ENCODE measurements around the gene ARL15.

The ARL15 gene

GRCh38 chr5:54221135-54221534 lies 89.2 kb downstream of the ARL15 start:
- H4K20me1 ChIP-seq (ENCODE audit: insufficient read depth, low read length): no peaks in the 10 kb centered on the region
- TF ChIP-seq EZH2phosphoT487 (IDR thresholded peaks at IDR 0.05; ENCODE audit: low read depth) (no peak), CTCF (IDR thresholded peaks at IDR 0.05; ENCODE audit: low read depth, low read length) (no peak)

GRCh38 chr5:54220230-54221040 lies 89.9 kb downstream of the ARL15 start:
- no peaks in the 10 kb centered on the region for H3K79me2 ChIP-seq (ENCODE audit: low read length)
- H3K9ac ChIP-seq (ENCODE audit: low read length): no peak overlapping the region
- TF ChIP-seq EZH2phosphoT487 (IDR thresholded peaks at IDR 0.05; ENCODE audit: low read depth): no peak
- TF ChIP-seq CTCF (IDR thresholded peaks at IDR 0.05; ENCODE audit: low read depth, low read length): no peak
- H3K36me3 ChIP-seq (replicated peaks; ENCODE audit: low read depth, low read length): no peaks in the 10 kb centered on the region
- H3K27me3 ChIP-seq (ENCODE audit: low read depth, low read length): no peaks in the 10 kb centered on the region
- H3K4me3 ChIP-seq (ENCODE audit: low read length): no peak overlapping the region
- H3K4me2 ChIP-seq (ENCODE audit: low read length): no peak overlapping the region
- H3K27ac ChIP-seq (ENCODE audit: low read length): no peak overlapping the region
- H2AFZ ChIP-seq (ENCODE audit: low read depth, low read length): no peak overlapping the region
- H4K20me1 ChIP-seq (ENCODE audit: insufficient read depth, low read length): no peaks in the 10 kb centered on the region
- H3K9me3 ChIP-seq (ENCODE audit: insufficient read depth, low read length): no peaks in the 10 kb centered on the region
- no peaks in the 10 kb centered on the region for H3K4me1 ChIP-seq (ENCODE audit: low read length)

More at GRCh38 chr5:54221135-54221534, 89.2 kb downstream of the ARL15 start:
- H2AFZ ChIP-seq (ENCODE audit: low read depth, low read length): no peak overlapping the region
- H3K4me1 ChIP-seq (ENCODE audit: low read length): no peaks in the 10 kb centered on the region
- no peak overlapping the region for H3K4me3 ChIP-seq (ENCODE audit: low read length)
- H3K27me3 ChIP-seq (ENCODE audit: low read depth, low read length): no peaks in the 10 kb centered on the region
- no peak overlapping the region for H3K27ac ChIP-seq (ENCODE audit: low read length)
- H3K9ac ChIP-seq (ENCODE audit: low read length): no peak overlapping the region
- H3K9me3 ChIP-seq (ENCODE audit: insufficient read depth, low read length): no peaks in the 10 kb centered on the region
- no peaks in the 10 kb centered on the region for H3K79me2 ChIP-seq (ENCODE audit: low read length)
- no peaks in the 10 kb centered on the region for H3K36me3 ChIP-seq (replicated peaks; ENCODE audit: low read depth, low read length)
- H3K4me2 ChIP-seq (ENCODE audit: low read length): no peak overlapping the region

GRCh38 chr5:54217826-54218503 lies 92.4 kb downstream of the ARL15 start:
- H3K4me2 ChIP-seq (ENCODE audit: low read length): no peak overlapping the region
- H3K79me2 ChIP-seq (ENCODE audit: low read length): no peaks in the 10 kb centered on the region
- TF ChIP-seq EZH2phosphoT487 (IDR thresholded peaks at IDR 0.05; ENCODE audit: low read depth) (no peak), CTCF (IDR thresholded peaks at IDR 0.05; ENCODE audit: low read depth, low read length) (peak; percentile 74)
- H3K27ac ChIP-seq (ENCODE audit: low read length): no peak overlapping the region
- no peaks in the 10 kb centered on the region for H3K27me3 ChIP-seq (ENCODE audit: low read depth, low read length)
- H3K36me3 ChIP-seq (replicated peaks; ENCODE audit: low read depth, low read length): no peaks in the 10 kb centered on the region
- H4K20me1 ChIP-seq (ENCODE audit: insufficient read depth, low read length): no peaks in the 10 kb centered on the region
- H2AFZ ChIP-seq (ENCODE audit: low read depth, low read length): no peak overlapping the region
- no peaks in the 10 kb centered on the region for H3K4me1 ChIP-seq (ENCODE audit: low read length)
- no peak overlapping the region for H3K9ac ChIP-seq (ENCODE audit: low read length)
- no peak overlapping the region for H3K4me3 ChIP-seq (ENCODE audit: low read length)
- no peaks in the 10 kb centered on the region for H3K9me3 ChIP-seq (ENCODE audit: insufficient read depth, low read length)

GRCh38 chr5:54215233-54215736 lies 95.1 kb downstream of the ARL15 start:
- no peak overlapping the region for H3K27ac ChIP-seq (ENCODE audit: low read length)
- H3K36me3 ChIP-seq (replicated peaks; ENCODE audit: low read depth, low read length): no peaks in the 10 kb centered on the region
- TF ChIP-seq CTCF (IDR thresholded peaks at IDR 0.05; ENCODE audit: low read depth, low read length) (no peak), EZH2phosphoT487 (IDR thresholded peaks at IDR 0.05; ENCODE audit: low read depth) (no peak)
- no peak overlapping the region for H3K9ac ChIP-seq (ENCODE audit: low read length)
- H3K4me1 ChIP-seq (ENCODE audit: low read length): no peaks in the 10 kb centered on the region
- no peaks in the 10 kb centered on the region for H4K20me1 ChIP-seq (ENCODE audit: insufficient read depth, low read length)
- no peak overlapping the region for H3K4me3 ChIP-seq (ENCODE audit: low read length)
- H3K79me2 ChIP-seq (ENCODE audit: low read length): no peaks in the 10 kb centered on the region
- H3K27me3 ChIP-seq (ENCODE audit: low read depth, low read length): no peaks in the 10 kb centered on the region
- H2AFZ ChIP-seq (ENCODE audit: low read depth, low read length): no peak overlapping the region
- H3K4me2 ChIP-seq (ENCODE audit: low read length): no peak overlapping the region
- H3K9me3 ChIP-seq (ENCODE audit: insufficient read depth, low read length): no peaks in the 10 kb centered on the region

All from OCI-LY3 (cell line).